ENCODE data around the gene DTNB.

GRCh38 chr2:25545899-25546298 lies 127.5 kb downstream of the DTNB start:
- TF ChIP-seq POLR2AphosphoS5 (IDR thresholded peaks at IDR 0.05; ENCODE audit: borderline replicate concordance, low read depth, low read length) (no peak), EZH2 (IDR thresholded peaks at IDR 0.05) (no peak), FOXP2 (optimal IDR thresholded peaks at IDR 0.05; ENCODE audit: control extremely low read depth, extremely low read length, insufficient read depth) (no peak)
